ENCODE results near the gene USH1C. TPM values are rescaled to one million over a fixed set of nuclear protein-coding genes. Genes with fewer than 3 reads are reported as not detected.

USH1C gene
- total and polyA plus RNA-seq, 3 donors from 2014 or later = 1.2 to 3.7 (median 1.2) TPM

- no peaks in the 10 kb centered on the region for H3K27me3 ChIP-seq
- no peak for DNase-seq
- 49 to 57% methylated on average over 3 of the region's 3 CpGs for WGBS, 2 donors
- no peaks in the 10 kb centered on the region for H3K4me1 ChIP-seq
- H3K36me3 ChIP-seq (ENCODE audit: low read depth, missing control alignments) = no peaks in the 10 kb centered on the region
- H3K9me3 ChIP-seq = no peaks in the 10 kb centered on the region
- H3K27ac ChIP-seq = no peak overlapping the region
- H3K4me3 ChIP-seq = no peak overlapping the region
- TF ChIP-seq CTCF (IDR thresholded peaks at IDR 0.05) (no peak), POLR2A (IDR thresholded peaks at IDR 0.05) (no peak)
- intact Hi-C loops (cut with DNase I; ENCODE audit: low total_unique reads) = no loop called here
These were observed 28.1 kb upstream of the USH1C start for GRCh38 chr11:17572359-17572690.

GRCh38 chr11:17571431-17572358, 27.5 kb upstream of the USH1C start:
- no peaks in the 10 kb centered on the region for H3K9me3 ChIP-seq
- WGBS, 2 donors = 79% methylated on average over 14 of the region's 14 CpGs
- DNase-seq = no peak
- TF ChIP-seq CTCF (IDR thresholded peaks at IDR 0.05) (no peak), POLR2A (IDR thresholded peaks at IDR 0.05) (no peak)
- intact Hi-C loops (cut with DNase I; ENCODE audit: low total_unique reads) = no loop called here
- H3K4me1 ChIP-seq = no peaks in the 10 kb centered on the region
- H3K36me3 ChIP-seq (ENCODE audit: low read depth, missing control alignments) = no peaks in the 10 kb centered on the region
- H3K27me3 ChIP-seq = no peaks in the 10 kb centered on the region
- no peak overlapping the region for H3K27ac ChIP-seq
- no peak overlapping the region for H3K4me3 ChIP-seq

GRCh38 chr11:17570034-17570433, 25.8 kb upstream of the USH1C start:
- no peak for DNase-seq
- intact Hi-C loops (cut with DNase I; ENCODE audit: low total_unique reads) = no loop called here
- no peaks in the 10 kb centered on the region for H3K9me3 ChIP-seq
- H3K27ac ChIP-seq = no peak overlapping the region
- H3K4me3 ChIP-seq = no peak overlapping the region
- WGBS, 2 donors = 55 to 62% methylated on average over 15 to 23 of the region's 23 CpGs
- H3K36me3 ChIP-seq (ENCODE audit: low read depth, missing control alignments) = no peaks in the 10 kb centered on the region
- no peak for TF ChIP-seq POLR2A (IDR thresholded peaks at IDR 0.05)
- TF ChIP-seq CTCF (IDR thresholded peaks at IDR 0.05) = no peak
- no peaks in the 10 kb centered on the region for H3K4me1 ChIP-seq
- no peaks in the 10 kb centered on the region for H3K27me3 ChIP-seq

- Histone ChIP-seq H3K27ac (no peak overlapping the region), H3K36me3 (ENCODE audit: low read depth, missing control alignments) (no peaks in the 10 kb centered on the region), H3K27me3 (no peaks in the 10 kb centered on the region), H3K4me1 (no peaks in the 10 kb centered on the region), H3K4me3 (no peak overlapping the region), H3K9me3 (no peaks in the 10 kb centered on the region)
- intact Hi-C loops (cut with DNase I; ENCODE audit: low total_unique reads) = no loop called here
- DNase-seq = no peak
- WGBS, 2 donors = 59 to 81% methylated on average over 2 to 4 of the region's 4 CpGs
- TF ChIP-seq POLR2A (IDR thresholded peaks at IDR 0.05) (no peak), CTCF (IDR thresholded peaks at IDR 0.05) (no peak)
These were observed 24.7 kb upstream of the USH1C start for GRCh38 chr11:17568944-17569343.

GRCh38 chr11:17564687-17565042, 20.4 kb upstream of the USH1C start:
- H3K4me1 ChIP-seq = no peaks in the 10 kb centered on the region
- no peak for DNase-seq
- intact Hi-C loops (cut with DNase I; ENCODE audit: low total_unique reads) = no loop called here
- H3K4me3 ChIP-seq = no peak overlapping the region
- no peaks in the 10 kb centered on the region for H3K9me3 ChIP-seq
- no peaks in the 10 kb centered on the region for H3K27me3 ChIP-seq
- H3K27ac ChIP-seq = no peak overlapping the region
- WGBS, 2 donors = 57 to 67% methylated on average over 2 of the region's 2 CpGs
- TF ChIP-seq POLR2A (IDR thresholded peaks at IDR 0.05) (no peak), CTCF (IDR thresholded peaks at IDR 0.05) (no peak)
- no peaks in the 10 kb centered on the region for H3K36me3 ChIP-seq (ENCODE audit: low read depth, missing control alignments)

Data from testis (tissue), 3 donors.